ENCODE data around the gene CSAD.

The CSAD gene

GRCh38 chr12:53198486-53199110 is 17.9 kb upstream of the CSAD start:
- DNase-seq: peak; percentile 45

- DNase-seq: no peak
Observed at GRCh38 chr12:53197011-53197640, 16.4 kb upstream of the CSAD start.

- DNase-seq: no peak
Observed at GRCh38 chr12:53196486-53196885, 15.8 kb upstream of the CSAD start.

- DNase-seq: no peak
Observed at GRCh38 chr12:53195516-53196420, 15.0 kb upstream of the CSAD start.

- no peak for DNase-seq
Observed at GRCh38 chr12:53194973-53195372, 14.2 kb upstream of the CSAD start.

GRCh38 chr12:53193985-53194716 is 13.4 kb upstream of the CSAD start:
- no peak for DNase-seq

- DNase-seq: no peak
Observed at GRCh38 chr12:53193040-53193439, 12.3 kb upstream of the CSAD start.

- no peak for DNase-seq
Observed at GRCh38 chr12:53192531-53193021, 11.9 kb upstream of the CSAD start.

- DNase-seq: no peak
Observed at GRCh38 chr12:53191885-53192530, 11.3 kb upstream of the CSAD start.

GRCh38 chr12:53191096-53191884 is 10.6 kb upstream of the CSAD start:
- no peak for DNase-seq

- peak; percentile 59 for DNase-seq
Observed at GRCh38 chr12:53190108-53190729, 9.5 kb upstream of the CSAD start.

GRCh38 chr12:53187145-53187899 is 6.6 kb upstream of the CSAD start:
- DNase-seq: no peak

GRCh38 chr12:53186745-53187144 is 6.0 kb upstream of the CSAD start:
- DNase-seq: no peak

GRCh38 chr12:53185582-53186153 is 4.9 kb upstream of the CSAD start:
- no peak for DNase-seq

- no peak for DNase-seq
Observed at GRCh38 chr12:53184828-53185227, 4.1 kb upstream of the CSAD start.

- DNase-seq: no peak
Observed at GRCh38 chr12:53182903-53183302, 2.2 kb upstream of the CSAD start.

GRCh38 chr12:53181935-53182334 is 1.2 kb upstream of the CSAD start:
- DNase-seq: no peak

GRCh38 chr12:53180931-53181645 is 363 bp upstream of the CSAD start:
- DNase-seq: no peak

- no peak for DNase-seq
Observed at GRCh38 chr12:53179687-53180219, 972 bp downstream of the CSAD start.

All from CD4-positive, alpha-beta T cell treated with Interleukin-21 for 1 hour (primary cell).